ENCODE results near the gene TNFRSF12A.

Gene TNFRSF12A, protein sequence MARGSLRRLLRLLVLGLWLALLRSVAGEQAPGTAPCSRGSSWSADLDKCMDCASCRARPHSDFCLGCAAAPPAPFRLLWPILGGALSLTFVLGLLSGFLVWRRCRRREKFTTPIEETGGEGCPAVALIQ

DNA sequence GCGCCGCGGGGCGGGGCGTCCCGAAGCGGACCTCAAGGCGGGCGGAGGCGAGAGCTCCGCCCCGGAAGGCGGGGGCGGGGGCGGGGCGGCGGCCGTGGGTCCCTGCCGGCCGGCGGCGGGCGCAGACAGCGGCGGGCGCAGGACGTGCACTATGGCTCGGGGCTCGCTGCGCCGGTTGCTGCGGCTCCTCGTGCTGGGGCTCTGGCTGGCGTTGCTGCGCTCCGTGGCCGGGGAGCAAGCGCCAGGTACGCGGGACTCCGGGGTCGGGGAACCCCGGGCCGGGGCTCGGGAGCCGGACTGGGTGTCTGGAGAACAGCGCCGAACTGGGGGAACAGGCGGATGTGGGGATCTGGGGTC lies at the start of gene TNFRSF12A:
TNFRSF12A (plus strand) TSS at position 122 of the 357 bp plus-strand sequence; CDS start at position 152, 30 bp downstream.
- DNase-seq: peak; percentile 18

DNA sequence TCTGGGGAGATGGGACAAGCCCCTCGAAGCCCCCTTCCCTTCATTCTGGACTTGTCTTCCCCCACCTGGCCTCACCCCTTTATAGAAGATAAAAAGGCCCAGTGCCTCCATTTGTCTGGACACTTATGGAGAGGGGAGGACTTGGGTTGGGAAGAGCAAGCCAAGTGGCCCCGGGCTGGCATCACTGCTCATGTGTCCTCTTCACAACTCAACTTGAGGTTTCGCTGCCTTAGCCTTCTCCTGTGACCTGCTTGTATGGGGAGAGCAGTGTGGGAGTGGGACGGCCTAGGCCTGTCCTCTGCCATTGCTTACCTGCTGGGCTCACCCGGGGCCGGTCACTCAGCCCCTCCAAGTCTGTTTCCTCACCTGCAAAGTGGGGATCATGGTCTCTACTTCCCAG lies 49.6 kb upstream of the TNFRSF12A start:
- DNase-seq: no peak

DNA sequence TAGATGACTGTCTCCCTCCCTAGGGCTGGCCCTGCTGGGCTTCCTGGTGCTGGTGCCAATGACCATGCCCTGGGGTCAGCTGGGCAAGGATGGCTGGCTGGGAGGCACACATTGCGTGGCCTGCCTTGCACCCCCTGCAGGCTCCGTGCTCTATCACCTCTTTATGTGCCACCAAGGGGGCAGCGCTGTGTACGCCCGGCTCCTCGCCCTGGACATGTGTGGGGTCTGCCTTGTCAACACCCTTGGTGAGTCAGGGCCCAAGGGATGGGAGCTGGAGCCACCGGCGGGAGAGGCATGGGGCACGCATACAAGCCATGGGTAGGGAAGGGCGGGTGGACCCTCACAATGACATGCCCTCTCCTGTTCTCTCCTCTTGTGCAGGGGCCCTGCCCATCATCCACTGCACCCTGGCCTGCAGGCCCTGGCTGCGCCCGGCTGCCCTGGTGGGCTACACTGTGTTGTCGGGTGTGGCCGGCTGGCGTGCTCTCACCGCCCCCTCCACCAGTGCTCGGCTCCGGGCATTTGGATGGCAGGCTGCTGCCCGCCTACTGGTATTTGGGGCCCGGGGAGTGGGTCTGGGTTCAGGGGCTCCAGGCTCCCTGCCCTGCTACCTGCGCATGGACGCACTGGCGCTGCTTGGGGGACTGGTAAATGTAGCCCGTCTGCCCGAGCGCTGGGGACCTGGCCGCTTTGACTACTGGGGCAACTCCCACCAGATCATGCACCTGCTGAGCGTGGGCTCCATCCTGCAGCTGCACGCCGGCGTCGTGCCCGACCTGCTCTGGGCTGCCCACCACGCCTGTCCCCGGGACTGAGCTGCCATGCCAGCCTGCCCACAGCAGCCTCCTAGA lies 48.8 kb upstream of the TNFRSF12A start:
- no peak for DNase-seq

DNA sequence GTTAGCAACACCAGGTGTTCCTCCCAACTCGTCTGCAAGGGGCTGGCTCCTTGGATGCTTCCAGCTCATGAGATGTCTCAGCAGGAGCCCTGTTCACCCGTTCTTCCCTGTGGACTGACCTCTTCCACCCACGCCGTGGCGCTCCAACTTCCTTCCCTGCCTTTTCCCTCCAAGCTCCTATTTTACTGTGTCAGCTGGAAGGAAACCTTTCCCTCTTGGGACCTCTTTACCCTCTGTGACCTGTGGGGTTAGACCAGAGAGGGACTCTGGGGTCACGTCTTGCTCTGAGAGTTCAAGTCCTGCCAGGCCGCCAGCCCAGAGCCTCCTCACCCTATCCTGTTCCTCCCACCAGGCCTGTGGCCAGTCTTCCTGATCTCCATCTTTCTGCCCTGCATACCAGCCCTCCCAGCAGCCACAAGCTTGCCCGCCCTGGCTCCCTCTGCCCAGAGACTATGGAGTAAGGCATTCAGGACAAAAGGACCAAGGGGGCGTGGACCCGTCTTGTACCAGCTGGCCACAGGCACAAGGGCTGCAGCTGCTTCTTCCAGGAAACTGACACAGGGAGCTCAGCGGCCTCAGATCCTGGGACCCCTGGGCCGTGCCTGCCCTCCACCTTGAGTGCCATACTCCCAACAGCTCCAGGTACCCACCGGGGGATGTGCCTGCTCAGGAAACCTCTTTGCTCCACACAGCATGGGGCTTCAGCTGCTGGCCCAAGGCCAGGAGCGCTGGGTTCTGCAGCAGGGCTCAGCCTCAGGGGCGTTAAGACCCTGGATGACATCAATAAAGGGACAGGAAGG lies 48.0 kb upstream of the TNFRSF12A start:
- no peak for DNase-seq

DNA sequence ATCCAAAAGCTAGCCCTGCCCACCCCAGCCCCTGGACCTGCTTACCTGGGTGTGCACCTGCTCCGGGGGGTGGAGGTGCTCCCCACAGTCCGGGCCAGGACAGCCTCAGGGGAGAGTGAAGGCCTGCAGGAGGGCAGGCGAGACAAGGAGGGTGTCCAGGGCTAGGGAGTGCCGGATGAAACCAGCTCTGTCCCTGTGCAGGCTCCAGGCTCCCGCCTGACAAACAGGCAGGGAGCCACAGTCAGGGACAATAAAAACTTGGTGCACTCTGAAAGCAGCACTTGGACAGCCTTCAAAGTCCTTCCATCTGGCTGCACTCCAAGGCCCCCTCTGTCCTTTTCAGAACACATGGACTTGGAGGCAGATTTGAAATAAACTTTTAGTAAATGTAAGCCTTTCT lies 47.1 kb upstream of the TNFRSF12A start:
- DNase-seq: no peak

DNA sequence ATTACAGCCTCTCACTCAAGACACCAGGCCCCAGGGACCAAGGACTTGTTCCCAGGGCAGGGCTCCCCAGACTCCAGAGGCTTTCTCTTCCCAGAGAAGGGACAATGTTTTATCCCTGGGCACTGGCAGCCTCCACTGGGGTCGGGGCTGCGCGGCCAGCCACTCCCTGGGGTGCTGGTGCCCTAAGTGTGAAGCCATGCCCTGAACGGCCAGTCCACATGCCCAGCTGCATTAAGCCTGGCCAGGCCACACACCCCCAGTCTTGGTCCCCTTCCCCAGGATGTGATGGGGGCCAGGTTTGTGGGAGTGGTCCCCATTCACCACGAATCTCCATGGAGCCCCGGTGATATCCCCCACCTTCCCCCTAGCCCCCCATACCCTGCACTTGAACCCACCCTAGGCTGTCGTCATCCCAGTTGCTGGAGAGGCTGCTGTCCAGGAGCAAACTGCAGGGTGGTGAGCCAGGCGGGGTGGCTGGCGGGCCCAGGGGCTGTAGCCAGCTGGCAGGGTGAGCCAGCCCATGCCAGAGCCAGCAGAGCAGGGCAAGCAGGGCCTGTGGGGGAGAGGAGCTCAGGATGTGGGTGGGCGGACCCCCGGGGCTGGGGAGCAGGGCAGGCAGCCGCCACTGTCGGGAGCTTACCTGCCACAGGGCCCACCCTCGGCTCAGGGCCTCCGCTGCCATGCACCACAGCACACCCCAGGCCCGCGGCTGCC lies 46.4 kb upstream of the TNFRSF12A start:
- DNase-seq: no peak

DNA sequence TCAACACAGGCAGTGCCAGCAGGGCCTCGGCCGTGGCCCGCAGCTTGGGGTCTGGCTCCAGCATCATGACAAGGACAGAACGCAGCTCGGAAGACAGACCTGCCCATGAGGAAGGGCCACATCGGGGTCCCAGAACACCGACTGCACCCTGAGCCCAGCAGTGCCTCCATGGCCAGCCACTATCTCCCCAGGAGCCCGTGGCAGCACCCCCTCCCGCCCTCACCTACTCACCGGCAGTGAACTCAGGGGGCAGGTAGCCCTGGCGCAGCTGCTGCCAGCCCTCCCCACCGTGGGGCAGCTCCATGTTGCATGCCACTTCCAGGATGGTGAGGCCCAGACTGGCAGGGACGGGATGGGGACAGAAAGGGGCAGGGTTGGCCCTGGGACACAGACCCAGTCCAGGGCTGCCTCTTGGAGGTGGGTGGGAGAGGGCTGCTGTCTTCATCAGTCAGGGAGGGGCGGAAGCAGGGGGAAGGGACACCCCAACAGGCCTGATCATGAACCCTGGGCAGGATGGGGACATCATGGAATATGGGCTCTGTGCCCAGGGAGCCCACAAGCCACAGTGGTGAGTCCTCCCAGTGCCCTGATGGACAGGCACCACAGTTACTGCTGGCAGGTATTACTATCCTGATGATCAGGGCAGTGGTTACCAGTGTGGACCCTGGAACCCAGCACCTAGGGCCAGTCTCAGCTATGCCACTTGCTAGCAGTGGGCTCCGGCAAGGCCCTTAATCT lies 45.7 kb upstream of the TNFRSF12A start:
- DNase-seq: no peak

DNA sequence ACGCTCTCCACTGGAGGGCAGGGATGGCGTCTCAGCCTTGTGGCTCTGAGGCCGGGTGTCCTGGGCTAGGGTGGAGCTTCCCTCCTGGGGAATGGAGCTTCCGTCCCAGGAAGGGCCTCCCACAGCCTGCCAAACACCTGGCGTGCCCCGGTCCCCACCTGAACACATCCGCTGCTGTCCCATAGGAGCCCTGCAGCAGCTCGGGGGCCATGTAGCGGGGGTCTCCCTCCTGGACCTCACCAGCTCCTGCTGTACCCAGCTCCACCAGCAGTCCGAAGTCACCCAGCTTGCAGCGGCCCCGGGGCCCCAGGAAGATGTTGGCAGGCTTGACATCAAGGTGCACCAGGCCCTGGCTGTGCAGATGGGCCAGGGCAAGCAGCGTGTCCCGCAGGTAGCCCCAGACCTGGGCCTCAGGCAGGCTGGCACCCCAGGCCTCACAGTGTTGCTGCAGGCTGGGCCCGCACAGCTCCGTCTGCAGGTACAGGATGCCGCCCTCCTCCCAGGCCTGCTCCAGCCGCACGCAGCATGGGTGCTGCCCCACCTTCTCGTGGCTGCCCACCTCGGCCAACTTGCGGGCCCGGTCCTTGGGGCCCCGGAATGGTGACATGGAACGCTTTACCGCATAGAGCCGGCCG lies 44.9 kb upstream of the TNFRSF12A start:
- no peak for DNase-seq

DNA sequence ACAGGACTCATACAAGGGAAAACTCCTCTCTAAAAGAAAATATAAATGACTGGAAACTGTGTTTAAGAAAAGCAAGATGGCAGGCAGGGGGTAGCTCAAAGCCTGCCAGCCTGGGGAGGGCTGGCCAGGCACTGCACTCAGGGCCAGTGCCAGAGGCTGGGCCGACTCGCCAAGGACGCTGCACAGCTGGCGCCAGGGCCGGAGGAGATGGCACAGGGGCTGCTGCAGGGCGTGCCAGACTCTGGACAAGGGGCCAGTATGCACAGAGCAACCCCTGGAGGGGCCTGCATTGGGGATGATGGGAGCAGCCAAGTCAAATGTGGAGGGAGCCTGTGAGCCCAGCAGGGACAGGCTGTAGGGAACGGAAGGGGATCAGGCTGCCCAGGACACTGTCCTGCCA lies 44.0 kb upstream of the TNFRSF12A start:
- no peak for DNase-seq

DNA sequence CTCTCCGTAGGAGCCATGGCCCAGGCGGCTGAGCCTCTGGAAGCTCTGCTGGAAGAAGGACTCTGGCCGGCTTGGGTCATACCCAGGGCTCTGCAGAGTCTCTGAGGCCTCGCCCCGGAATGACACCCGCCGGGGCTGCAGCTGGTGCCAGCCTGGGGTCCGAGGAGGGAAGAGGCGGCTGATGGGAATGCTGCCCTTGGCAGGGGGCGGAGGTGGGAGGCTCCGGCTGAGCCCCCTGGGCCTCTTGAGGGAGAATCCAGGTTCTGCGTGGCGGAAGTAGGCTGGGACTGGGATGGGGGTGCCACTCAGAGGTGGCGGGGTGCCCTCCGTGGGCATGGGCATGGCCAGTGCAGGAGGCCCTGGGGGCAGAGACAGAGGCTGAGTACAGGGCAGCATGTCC lies 43.5 kb upstream of the TNFRSF12A start:
- DNase-seq: no peak

DNA sequence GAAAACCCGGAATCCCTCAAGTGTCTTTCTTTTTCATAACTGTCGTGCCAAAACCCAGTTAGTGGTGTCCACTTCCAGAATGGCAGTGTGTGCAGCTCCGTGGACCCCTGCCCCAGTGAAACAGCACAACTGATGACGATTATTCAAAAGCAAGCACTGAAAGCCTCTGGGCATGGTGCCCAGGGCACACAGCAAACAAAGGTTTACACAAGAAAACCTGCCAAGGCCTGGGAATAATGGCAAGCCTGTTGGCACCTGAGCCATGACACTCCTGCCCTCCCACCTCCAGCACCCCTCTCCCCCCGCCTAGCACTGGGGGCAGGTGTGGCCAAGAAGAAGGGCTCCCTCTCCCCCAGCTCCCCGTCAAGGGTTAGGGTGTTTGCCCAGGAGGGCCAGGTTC lies 42.7 kb upstream of the TNFRSF12A start:
- DNase-seq: peak; percentile 82

DNA sequence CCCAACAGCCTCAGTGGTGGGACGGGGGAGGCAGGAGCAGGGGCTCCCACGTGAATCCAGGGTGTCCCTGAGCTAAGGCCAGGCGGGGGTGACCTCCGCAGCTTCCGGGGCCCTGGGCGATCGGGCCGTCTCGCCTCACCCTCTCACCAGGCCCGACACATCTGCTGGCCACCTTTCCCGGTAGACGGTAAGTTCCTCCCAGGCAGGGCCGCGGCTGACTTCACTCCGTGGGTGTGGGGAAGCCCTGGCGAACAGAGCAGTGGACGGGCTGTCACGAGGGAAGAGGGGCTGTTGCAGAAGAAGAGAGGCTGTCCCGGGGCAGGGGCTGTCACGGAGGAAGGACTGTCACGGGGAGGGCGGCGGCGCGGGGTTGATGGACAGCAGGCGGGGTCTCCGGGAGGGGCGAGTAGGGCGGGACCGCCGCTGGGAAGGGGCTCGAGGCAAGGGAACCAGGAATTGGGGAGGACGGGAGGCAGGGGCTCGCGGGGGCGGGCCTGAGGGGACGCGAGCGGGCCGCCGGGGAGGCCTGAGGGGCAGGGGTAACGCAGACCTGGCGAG lies 40.4 kb upstream of the TNFRSF12A start:
- no peak for DNase-seq

DNA sequence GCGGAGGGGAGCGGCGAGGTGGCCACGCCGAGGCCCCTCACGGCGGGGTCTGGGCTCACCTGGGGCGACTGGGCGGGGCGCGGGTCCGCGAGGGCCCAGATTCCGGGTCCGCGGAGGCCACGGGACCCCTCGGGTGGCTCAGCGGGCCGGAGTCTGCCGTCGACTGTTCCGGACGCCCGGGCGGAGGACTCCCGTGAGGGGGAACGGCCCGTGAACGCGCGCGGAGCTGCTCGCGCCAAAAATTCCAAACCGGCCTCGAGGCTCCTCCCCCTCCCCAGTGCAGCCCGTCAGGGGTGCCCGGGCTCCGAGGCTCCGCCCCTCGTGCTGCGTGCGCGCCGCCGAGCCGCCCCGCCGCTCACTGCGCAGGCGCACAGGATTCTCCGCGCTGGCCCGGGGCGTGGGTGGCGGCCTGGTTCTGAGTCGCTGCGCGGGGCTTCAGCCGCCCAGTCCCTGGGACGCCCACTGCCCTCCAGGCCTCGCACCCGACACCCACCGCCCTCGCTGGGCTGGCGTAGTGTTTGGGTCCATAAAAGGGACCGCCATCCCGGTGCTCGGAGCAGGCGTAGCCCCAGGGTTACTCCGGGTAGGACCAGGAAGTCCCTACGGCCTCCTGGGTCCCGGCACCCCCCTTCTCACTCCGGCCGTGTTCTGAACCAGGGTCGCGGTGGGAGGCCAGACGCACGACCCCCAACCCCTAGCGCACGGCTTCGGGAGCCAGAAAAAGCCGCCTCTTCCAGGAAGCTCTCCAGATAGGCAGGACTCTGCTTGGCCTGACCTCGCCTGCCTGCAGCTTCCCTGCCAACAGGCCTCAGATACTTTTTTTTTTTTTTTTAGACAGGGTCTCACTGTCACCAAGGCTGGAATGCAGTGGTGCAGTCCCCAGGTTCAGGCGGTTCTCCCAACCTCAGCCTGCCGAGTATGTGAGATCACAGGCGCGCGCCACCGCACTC lies 39.7 kb upstream of the TNFRSF12A start, which contains the start of gene PKMYT1:
PKMYT1 (minus strand) TSS at position 220 of the 950 bp plus-strand sequence. CDS start 789 bp downstream, outside the sequence.
- DNase-seq: peak; percentile 63

DNA sequence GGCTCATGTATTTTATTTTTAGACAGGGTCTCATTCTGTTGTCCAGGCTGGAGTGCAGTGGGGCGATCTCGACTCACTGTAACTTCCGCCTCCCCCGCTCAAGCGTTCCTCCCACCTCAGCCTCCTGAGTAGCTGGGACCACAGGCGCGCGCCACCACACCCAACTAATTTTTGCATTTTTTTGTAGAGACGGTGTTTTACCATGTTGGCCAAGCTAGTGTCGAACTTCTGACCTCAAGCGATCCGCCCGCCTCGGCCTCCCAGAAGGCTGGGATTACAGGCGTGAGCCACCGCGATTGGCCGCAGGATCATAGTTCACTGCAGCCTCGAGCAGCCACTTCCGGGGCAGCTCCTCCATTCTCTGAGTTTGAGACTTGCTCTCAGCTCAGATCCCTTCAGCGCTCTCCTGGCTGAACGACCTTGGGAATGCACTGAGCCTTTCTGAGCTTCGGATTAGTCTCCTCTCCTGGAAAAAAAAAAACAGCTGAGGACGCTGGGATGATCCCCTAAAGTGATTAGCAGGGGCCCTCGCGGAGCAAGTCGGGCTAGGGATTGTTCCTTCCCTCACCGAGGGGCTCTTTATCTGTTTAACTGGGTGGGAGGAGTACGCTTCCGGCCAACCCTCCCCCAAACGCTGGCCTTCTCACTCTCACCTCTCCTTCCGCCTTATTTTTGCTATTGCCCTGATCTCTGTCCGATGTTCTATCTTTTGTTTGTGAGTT lies 38.8 kb upstream of the TNFRSF12A start:
- no peak for DNase-seq

DNA sequence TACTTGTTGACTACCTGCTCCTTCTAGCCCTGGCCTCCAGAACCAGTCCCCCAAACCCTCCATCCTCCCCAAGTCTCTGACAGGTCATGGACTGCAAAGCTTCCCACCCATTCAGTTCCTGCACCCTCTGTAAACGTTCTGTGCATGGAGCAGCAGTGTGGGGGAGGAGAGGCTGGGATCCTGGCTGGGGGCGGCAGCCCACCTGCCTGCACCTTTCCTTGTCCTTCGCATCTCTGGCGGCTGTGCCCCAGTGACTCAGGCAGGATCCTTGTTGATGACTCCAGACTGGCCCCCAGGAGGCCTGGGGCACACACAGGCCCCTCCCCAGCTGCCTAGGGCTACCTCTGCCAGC lies 38.3 kb upstream of the TNFRSF12A start:
- no peak for DNase-seq

DNA sequence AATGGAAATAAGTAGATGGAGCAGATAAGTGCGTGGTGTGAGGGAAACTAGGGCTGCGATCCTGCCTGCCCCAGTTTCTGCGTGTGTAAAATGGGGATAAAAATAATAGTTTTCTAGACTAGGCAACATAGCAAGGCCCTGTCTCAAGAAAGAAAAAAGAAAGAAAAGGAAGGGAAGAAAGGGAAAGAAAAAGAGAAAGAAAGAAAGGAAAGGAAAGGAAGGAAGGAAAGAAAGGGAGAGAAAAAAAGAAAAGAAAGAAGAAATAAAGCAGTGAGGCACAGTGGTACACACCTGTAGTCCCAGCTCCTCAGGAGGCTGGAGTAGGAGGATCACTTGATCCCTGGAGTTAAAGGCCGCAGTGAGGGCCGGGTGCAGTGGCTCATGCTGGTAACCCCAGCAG lies 37.8 kb upstream of the TNFRSF12A start:
- no peak for DNase-seq

DNA sequence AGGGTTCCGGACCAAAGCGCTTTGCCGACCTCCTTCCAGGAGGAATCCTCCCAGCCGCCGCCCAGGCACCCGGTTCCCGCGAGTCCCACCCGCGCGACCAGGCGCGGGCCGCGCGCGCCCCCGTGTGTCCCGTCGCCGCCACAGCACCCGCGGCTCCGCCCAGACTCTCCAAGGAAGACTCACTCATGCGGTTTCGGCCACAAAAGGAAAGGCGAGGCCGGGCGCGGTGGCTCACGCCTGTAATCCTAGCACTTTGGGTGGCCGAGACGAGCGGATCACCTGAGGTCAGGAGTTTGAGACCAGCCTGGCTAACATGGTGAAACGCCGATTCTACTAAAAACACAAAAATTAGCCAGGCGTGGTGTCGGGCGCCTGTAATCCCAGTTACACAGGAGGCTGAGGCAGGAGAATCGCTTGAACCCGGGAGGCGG lies 36.4 kb upstream of the TNFRSF12A start:
- DNase-seq: peak; percentile 45

DNA sequence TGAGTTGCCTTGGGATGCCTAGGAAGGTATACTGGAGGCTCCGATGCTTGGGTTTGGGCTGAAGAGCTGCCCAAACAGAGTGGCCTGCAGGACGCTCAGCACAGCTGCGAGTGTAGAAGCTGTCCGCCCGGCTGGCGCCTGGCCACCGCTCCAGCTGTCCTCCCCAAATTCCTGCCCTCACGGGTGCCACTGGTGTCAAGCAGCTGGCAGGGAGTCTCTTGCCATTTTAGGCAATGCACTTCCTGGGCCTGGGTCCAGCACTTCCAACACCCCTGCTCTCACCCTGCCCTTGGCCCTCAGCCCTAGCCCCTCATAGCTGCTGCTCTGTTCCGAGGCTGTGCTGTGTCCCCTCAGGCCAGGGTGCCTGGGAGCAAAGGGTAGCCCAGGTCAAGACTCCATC lies 34.7 kb upstream of the TNFRSF12A start:
- no peak for DNase-seq

DNA sequence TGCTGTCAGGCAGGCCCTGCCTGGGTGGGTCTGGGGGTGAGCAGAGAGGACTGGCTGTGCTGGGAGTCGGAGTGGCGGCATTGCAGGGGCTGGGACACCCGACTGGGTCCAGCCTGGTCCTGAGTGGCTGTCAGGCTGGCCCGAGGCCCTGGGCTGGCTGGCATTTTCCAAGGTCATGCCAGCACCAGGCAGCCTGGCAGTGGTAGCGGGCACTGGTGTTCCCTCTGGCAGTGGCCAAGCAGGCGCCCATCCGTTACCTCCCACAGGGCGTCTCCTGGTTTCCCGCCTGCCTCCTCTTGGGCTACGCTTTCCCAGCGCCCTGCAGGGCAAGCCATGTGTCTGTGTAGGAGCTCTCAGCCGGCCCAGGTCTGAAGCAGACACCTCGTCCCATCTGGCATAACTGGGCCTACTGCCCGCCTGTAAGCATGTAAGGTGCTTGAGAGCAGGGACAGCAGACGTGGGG lies 34.2 kb upstream of the TNFRSF12A start:
- no peak for DNase-seq

All from NCI-H1105 treated with DMSO at 0.1 percent for 48 hours (cell line).